ENCODE results near the gene MTHFSD. TPM values are rescaled to one million over a fixed set of nuclear protein-coding genes. Genes with fewer than 3 reads are reported as not detected.

Gene MTHFSD
- total RNA-seq, 1 donor from 2014 or later = 29.1 TPM

- H3K27ac Mint-ChIP-seq = no peak overlapping the region
- DNase-seq = no peak
- H3K4me1 Mint-ChIP-seq = peaks cover 7% of the 10 kb centered on the region
- no peaks in the 10 kb centered on the region for H3K9me3 Mint-ChIP-seq
- no peaks in the 10 kb centered on the region for H3K36me3 Mint-ChIP-seq (ENCODE audit: low read depth)
- H3K4me3 Mint-ChIP-seq = no peak overlapping the region
- intact Hi-C loops (cut with micrococcal nuclease) = loop anchor here (5.0 to 10.0 kb wide), 2 partner anchors 85 to 157 kb away; no protein-coding TSS in a partner anchor
- H3K27me3 Mint-ChIP-seq = peaks cover 72% of the 10 kb centered on the region
Observed at GRCh38 chr16:86577314-86577971, 22.4 kb upstream of the MTHFSD start.

GRCh38 chr16:86576591-86577313, 21.7 kb upstream of the MTHFSD start:
- Mint-ChIP-seq H3K4me1 (peaks cover 7% of the 10 kb centered on the region), H3K27me3 (peaks cover 70% of the 10 kb centered on the region), H3K9me3 (no peaks in the 10 kb centered on the region), H3K4me3 (peak overlapping the region; percentile 70), H3K27ac (no peak overlapping the region), H3K36me3 (ENCODE audit: low read depth) (no peaks in the 10 kb centered on the region)
- no peak for DNase-seq
- intact Hi-C loops (cut with micrococcal nuclease) = loop anchor here (5.0 to 10.0 kb wide), 2 partner anchors 86 to 158 kb away; no protein-coding TSS in a partner anchor

DNA sequence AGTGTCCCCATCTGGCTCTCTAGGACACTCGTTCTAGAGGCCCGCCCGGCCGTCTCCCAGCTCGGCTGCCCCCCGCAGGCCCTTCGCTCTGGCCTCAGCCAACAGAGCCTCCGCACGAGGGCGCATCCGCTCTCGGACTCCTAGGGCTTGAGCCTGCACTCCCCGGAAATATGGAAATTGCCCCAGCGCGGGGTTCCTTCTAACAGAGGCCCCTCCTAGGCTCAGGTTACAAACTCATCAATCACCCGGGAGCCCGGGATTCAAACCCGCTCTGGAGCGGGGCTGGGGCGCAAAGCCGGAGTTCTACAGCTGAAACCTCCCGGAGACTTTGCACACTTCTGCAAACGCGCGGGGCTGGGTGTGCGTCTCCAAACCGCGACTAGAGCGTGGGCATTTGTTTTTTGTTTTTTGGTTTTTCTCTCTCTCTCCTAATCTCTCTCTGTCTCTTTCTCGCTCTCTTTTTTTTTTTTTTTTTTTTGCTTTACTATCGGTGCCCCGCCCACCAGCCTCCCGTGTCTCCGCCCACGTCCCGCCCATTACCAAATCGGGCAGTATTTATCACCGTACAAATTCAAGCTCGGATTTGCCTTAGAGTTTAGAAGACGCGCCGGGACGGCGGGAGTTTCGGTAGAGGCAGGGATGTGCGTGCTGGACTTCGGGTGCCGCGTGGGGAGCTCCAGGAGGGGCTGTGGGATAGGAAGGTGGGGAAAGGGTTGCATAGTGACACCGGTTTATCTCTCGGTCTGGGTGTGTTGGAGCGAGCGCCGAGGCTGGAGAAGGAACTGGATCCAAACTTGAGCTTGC, 20.9 kb upstream of the MTHFSD start:
- DNase-seq = peak; percentile 87
- Mint-ChIP-seq H3K27ac (no peak overlapping the region), H3K4me1 (peaks cover 7% of the 10 kb centered on the region), H3K36me3 (ENCODE audit: low read depth) (no peaks in the 10 kb centered on the region), H3K27me3 (peaks cover 68% of the 10 kb centered on the region), H3K9me3 (no peaks in the 10 kb centered on the region), H3K4me3 (peak overlapping the region; percentile 70)
- intact Hi-C loops (cut with micrococcal nuclease) = loop anchor here (5.0 to 10.0 kb wide), 2 partner anchors 86 to 159 kb away; no protein-coding TSS in a partner anchor

DNA sequence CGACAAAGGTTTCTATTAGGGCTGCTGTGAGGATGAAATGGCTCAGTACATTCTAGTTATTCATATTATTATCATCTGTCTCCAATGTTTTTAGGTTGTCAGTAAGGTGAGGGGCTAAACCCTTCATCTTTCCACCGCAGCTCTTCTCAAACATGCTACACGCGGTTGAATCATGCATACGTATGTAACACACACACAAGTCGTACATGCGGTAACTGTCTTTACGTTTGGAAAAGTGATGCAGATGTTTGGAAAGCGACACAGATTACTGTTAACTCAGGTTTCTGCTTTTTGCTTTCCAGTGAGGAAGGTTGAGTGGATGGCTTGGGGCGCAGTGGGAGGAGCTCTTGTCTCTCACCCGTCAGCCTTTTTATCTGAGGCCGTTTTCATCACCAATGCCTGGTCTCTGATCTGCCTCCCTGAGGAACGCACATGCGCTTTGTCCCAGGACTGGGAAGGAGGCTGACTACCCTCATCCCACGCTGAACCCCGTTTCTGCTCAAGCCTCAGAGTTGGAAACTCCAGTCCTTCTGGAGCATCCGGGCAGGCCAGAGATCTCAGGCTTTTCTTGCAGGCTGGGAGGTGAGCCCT, 20.2 kb upstream of the MTHFSD start:
- DNase-seq = no peak
- intact Hi-C loops (cut with micrococcal nuclease) = loop anchor here (5.0 to 10.0 kb wide), 2 partner anchors 87 to 160 kb away; no protein-coding TSS in a partner anchor
- Mint-ChIP-seq H3K36me3 (ENCODE audit: low read depth) (no peaks in the 10 kb centered on the region), H3K9me3 (no peaks in the 10 kb centered on the region), H3K4me1 (peaks cover 7% of the 10 kb centered on the region), H3K27me3 (peaks cover 70% of the 10 kb centered on the region), H3K27ac (no peak overlapping the region), H3K4me3 (no peak overlapping the region)

- H3K27ac Mint-ChIP-seq = no peak overlapping the region
- intact Hi-C loops (cut with micrococcal nuclease) = loop anchor here (5.0 to 10.0 kb wide), 2 partner anchors 88 to 160 kb away; no protein-coding TSS in a partner anchor
Observed at GRCh38 chr16:86574646-86575045, 19.6 kb upstream of the MTHFSD start.

DNA sequence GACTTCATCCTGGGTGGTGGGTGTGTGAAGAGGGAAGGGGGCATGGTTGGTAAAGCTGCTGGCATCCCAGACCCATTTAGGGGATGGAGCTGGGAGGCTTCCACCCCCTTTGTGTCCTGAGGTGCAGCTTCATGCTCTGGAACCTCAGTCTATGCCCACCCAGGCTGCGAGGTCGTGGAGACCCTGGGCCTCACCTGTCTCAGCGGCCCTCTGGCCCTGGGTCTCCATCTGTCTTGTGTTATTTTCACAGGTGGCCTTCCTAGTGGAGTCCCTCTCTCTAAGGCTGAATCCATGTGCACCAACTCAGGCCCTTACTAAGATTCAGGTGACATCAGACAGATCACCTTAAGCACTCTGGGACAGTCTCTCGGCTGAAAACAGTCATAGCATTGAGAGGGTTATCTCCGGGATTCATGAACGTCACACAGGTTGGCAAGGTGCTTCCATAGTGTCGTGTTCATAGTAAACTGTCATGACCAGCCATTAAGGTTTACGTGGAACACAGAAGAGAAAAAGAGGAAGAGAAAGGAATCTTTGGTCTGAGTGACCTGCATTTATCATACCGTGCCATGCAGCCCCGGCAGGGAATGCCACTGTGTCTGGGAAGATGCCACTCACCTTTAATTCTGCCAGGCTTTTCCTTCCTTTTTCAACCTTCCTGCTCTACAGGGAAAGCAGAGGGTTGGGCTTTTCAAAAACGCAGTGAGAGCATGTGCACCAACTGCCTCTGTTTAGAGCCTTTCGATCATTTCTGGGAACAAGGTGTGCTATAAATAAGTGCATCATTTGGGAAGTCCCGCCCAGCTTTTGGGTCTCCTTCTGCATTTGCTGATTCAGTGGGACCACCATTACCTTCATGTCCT, 18.8 kb upstream of the MTHFSD start:
- Mint-ChIP-seq H3K27ac (no peak overlapping the region), H3K27me3 (peaks cover 74% of the 10 kb centered on the region), H3K36me3 (ENCODE audit: low read depth) (no peaks in the 10 kb centered on the region), H3K9me3 (no peaks in the 10 kb centered on the region), H3K4me3 (no peak overlapping the region), H3K4me1 (peaks cover 7% of the 10 kb centered on the region)
- intact Hi-C loops (cut with micrococcal nuclease) = loop anchor here (10.0 kb wide), 1 partner anchor 161 kb away; no protein-coding TSS in a partner anchor
- DNase-seq = no peak

More at GRCh38 chr16:86574646-86575045, 19.6 kb upstream of the MTHFSD start:
- Mint-ChIP-seq H3K4me1 (peaks cover 7% of the 10 kb centered on the region), H3K4me3 (no peak overlapping the region), H3K36me3 (ENCODE audit: low read depth) (no peaks in the 10 kb centered on the region), H3K27me3 (peaks cover 69% of the 10 kb centered on the region), H3K9me3 (no peaks in the 10 kb centered on the region)
- no peak for DNase-seq

- Mint-ChIP-seq H3K27me3 (peaks cover 73% of the 10 kb centered on the region), H3K27ac (no peak overlapping the region), H3K36me3 (ENCODE audit: low read depth) (no peaks in the 10 kb centered on the region), H3K4me3 (no peak overlapping the region), H3K9me3 (no peaks in the 10 kb centered on the region), H3K4me1 (peaks cover 7% of the 10 kb centered on the region)
- intact Hi-C loops (cut with micrococcal nuclease) = loop anchor here (10.0 kb wide), 1 partner anchor 162 kb away; no protein-coding TSS in a partner anchor
- DNase-seq = no peak
Observed at GRCh38 chr16:86573215-86573614, 18.2 kb upstream of the MTHFSD start.

- Mint-ChIP-seq H3K4me1 (peaks cover 7% of the 10 kb centered on the region), H3K9me3 (no peaks in the 10 kb centered on the region), H3K4me3 (no peak overlapping the region), H3K27ac (no peak overlapping the region), H3K36me3 (ENCODE audit: low read depth) (no peaks in the 10 kb centered on the region), H3K27me3 (peaks cover 67% of the 10 kb centered on the region)
- intact Hi-C loops (cut with micrococcal nuclease) = loop anchor here (10.0 kb wide), 1 partner anchor 162 kb away; no protein-coding TSS in a partner anchor
- no peak for DNase-seq
Observed at GRCh38 chr16:86572606-86573005, 17.6 kb upstream of the MTHFSD start.

DNA sequence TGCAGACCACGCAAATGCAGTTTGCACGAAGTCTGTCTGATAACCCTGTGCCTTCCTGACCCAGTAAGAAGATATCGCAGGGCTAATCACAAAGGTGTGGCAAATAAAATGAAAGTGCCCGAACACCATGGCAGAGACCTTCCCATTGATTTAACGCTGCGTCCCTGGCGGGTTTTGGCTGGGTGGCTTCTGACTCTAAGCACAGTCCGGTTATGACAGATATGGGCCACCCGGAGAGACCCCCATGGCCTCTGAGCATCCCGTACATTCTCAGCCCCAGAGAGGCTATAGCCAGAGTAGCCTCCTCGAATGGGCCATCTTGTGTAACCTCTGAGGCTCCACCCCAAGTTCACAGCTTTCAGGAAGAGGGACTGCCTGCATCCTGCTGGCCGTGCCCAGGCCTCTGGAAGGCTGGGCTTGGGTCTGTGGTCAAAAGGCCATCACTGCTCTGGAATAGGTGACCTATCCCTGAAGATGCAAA, 17.0 kb upstream of the MTHFSD start:
- no peak for DNase-seq
- peaks cover 6% of the 10 kb centered on the region for H3K4me1 Mint-ChIP-seq
- intact Hi-C loops (cut with micrococcal nuclease) = loop anchor here (10.0 kb wide), 1 partner anchor 163 kb away; no protein-coding TSS in a partner anchor
- H3K9me3 Mint-ChIP-seq = no peaks in the 10 kb centered on the region
- peaks cover 68% of the 10 kb centered on the region for H3K27me3 Mint-ChIP-seq
- H3K4me3 Mint-ChIP-seq = no peak overlapping the region
- no peak overlapping the region for H3K27ac Mint-ChIP-seq
- H3K36me3 Mint-ChIP-seq (ENCODE audit: low read depth) = no peaks in the 10 kb centered on the region

GRCh38 chr16:86571530-86571915, 16.5 kb upstream of the MTHFSD start:
- H3K27me3 Mint-ChIP-seq = peaks cover 65% of the 10 kb centered on the region
- DNase-seq = no peak
- no peaks in the 10 kb centered on the region for H3K36me3 Mint-ChIP-seq (ENCODE audit: low read depth)
- peaks cover 4% of the 10 kb centered on the region for H3K4me1 Mint-ChIP-seq
- no peaks in the 10 kb centered on the region for H3K9me3 Mint-ChIP-seq
- H3K4me3 Mint-ChIP-seq = no peak overlapping the region
- H3K27ac Mint-ChIP-seq = no peak overlapping the region
- intact Hi-C loops (cut with micrococcal nuclease) = loop anchor here (10.0 kb wide), 1 partner anchor 163 kb away; no protein-coding TSS in a partner anchor

DNA sequence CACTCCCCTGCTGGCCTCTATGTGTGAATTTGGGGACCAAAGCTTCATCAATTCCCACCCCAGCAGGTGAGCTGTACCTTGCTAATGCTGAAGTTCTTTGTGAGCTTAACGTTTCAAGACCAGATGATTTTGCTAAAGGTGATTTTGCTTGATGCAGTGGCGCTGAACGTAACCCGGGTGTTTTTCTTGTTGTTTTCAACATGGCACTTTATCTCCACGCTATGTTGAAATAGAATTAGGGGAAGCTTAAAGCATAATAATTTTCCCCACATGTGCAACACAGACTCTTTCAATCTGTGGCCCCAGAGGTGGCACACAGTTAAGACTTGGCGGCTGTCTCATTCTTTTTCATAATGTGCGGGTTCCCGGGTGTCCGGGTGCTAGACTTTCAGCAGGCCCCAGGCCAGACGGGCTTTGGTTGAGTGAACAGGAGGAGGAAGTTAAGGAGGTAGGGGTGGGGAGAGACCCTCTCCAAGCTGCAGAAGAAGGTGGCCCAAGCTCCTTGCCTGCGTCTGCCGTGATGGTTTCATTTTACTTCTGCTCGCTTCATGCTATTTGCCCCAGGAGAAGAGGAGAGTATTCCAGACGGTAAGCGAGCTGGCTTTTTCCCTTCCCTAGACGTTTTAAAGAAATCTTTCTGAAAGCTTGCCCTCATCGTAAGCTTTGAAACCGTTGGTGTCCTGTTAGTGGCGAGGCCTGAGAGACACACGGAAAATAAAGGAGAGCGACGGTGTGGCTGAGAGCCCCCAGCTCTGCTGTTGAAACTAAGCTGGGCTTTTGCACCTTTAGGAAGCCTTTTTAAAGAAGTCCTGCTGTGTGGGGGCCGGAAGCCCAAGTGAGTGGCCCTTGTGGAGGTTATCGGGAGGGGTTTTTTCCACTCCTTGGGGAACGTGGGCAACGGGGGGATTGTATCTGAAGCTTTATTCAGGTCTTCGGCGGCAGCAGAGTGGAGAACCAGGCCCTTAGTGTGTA, 15.8 kb upstream of the MTHFSD start:
- intact Hi-C loops (cut with micrococcal nuclease) = loop anchor here (10.0 kb wide), 1 partner anchor 164 kb away; no protein-coding TSS in a partner anchor
- no peak for DNase-seq
- no peak overlapping the region for H3K4me3 Mint-ChIP-seq
- H3K27me3 Mint-ChIP-seq = peaks cover 64% of the 10 kb centered on the region
- H3K9me3 Mint-ChIP-seq = no peaks in the 10 kb centered on the region
- no peaks in the 10 kb centered on the region for H3K4me1 Mint-ChIP-seq
- no peaks in the 10 kb centered on the region for H3K36me3 Mint-ChIP-seq (ENCODE audit: low read depth)
- no peak overlapping the region for H3K27ac Mint-ChIP-seq

Measured in activated CD4-positive, alpha-beta T cell treated with anti-CD3 and anti-CD28 coated beads, Interleukin-2, amount 10 ng/mL, durations not matched to agents 24 days and 14 days (primary cell).